GM19468 (cell line): ENCODE measurements around the gene NALCN.

Source experiments
- ATAC-seq: cut with Tn5 transposase; IDR thresholded peaks from one replicate; pipeline ENCODE4 v1.9.1; 2021; ENCODE audit warnings: mild to moderate bottlenecking, moderate library complexity, moderate number of reproducible peaks; ENCODE audit not compliant: unreplicated experiment; ENCODE audit errors: extremely low read depth

Gene NALCN

DNA sequence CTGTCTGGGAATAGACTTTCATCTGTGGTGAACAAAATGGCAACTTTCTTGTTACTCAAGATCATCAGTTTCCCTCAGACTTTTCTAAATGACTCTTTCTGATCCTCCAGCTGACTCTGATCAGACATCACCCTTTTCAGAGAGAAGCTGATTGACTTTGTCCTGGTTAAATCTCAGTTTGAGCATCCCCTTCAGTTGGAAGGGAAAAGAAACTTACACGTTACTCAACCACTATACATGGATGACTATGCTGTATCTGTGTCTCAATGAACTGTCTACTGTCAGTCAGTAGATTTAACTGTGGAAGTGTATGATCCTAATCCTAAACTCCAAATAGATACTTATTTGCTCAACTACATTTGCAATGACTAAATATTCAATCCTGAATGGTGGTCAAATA lies 118.5 kb downstream of the NALCN start:
- ATAC-seq, result no peak

DNA sequence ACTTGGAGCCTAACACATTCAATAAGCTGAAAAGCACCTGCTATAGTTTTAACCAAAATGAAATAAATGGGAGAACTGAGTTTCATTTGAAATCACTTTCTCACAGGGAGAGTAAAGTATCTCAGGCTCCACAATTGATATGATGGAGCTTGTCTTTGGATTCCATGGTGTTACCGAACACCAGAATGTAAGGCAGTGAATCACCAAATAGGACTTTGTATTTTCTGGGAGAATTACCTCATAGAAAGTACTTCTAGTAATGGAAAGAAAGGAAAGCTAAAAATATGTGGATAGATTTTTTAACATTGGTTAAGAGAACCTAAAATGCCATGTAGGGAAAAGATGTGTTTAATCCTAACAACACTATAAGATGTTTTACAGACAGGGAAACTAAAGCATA lies 123.6 kb downstream of the NALCN start:
- ATAC-seq, result no peak

DNA sequence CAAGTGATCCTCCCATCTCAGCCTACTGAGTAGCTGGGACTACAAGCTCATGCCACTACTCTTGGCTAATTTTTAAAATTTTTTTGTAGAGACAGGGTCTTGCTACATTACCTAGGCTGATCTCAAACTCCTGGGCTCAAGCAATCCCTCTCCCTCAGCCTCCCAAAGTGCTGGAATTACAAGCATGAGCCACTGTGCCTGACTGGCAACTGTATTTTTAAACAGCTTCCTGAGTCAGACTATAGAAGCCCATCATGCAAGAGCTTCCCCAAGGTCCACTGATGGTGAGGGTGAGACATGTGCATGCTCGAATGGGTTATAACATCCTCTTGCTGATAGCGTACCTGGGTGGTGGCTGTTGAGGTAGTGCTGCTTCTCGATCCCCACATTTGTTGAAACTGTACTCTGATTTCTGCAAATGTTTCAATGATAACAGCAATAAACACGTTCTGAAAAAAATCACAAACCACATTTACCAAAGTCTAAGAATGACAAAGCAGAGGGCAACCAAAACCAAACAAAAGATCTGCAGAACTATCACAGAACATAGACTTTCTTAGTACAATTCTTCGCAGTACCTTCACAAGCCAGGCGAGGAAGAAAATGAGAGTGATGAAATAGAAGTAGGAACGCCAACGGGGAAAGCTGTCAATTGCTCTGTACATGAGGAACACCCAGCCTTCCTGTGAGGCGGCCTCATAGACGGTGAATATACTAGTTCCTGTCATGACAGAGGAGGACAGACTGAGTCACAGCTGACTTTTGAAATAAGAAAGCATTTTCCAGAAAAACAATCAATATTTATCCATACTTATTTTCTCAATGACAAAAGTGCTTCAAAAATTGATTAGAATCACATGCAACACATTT lies 124.4 kb downstream of the NALCN start:
- no peak for ATAC-seq

- no peak for ATAC-seq
Observed at GRCh38 chr13:101291206-101291605, 125.1 kb downstream of the NALCN start.

DNA sequence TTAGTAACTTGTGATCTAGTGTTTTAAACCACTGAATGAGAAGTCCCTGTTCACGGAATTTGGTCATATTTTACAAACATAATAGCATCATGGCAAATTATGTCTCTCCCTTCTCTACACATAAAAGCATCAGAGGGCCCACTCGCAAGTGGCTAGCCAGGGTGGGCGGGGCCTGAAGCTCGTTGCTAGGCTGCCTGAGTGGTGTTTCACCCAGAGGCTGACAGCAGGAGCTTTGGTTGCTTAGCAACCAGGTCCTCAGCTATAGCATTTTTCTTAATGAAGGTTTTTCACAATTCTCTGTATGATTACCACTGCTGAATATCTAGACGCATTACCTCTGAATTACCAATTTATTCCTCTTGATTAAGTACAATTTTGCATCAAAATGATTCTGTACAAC lies 126.5 kb downstream of the NALCN start:
- no peak for ATAC-seq

DNA sequence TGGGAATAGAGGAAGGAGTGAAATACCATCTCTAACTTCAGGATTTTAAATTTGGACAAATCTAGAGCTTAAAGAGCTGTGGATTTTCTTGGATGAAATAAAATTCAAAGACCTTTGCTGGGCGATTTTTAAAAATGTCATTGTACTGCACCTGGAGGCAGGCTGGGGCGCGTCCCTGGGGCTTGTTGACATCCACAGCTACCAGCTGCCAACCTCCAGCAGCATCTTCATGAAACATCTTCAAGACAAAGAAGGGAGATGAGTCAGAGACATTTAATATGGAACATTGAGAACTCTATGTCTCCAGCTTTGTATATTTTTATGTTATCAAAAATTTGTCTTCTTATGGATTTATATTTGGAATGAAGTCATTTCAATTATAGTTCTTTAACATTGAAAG lies 132.5 kb downstream of the NALCN start:
- no peak for ATAC-seq

DNA sequence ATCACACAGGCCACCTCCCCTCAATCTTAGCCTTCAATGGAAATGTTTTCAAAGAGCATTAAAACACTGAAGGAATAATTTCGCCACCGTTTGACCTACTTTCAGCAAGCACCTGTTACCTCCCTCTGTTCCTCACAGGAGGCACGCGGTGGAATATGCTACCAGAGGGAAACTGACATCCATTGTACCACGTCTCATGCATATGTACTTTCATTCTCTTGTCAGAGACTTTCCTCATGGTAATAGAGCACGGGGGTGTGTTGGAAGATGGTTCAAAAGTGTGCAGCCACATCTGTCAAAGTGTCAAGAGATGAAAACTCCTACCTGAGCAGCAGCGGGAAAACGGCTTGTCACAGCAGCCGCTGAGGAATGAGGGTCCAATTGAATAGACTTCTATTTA lies 143.4 kb downstream of the NALCN start:
- no peak for ATAC-seq

DNA sequence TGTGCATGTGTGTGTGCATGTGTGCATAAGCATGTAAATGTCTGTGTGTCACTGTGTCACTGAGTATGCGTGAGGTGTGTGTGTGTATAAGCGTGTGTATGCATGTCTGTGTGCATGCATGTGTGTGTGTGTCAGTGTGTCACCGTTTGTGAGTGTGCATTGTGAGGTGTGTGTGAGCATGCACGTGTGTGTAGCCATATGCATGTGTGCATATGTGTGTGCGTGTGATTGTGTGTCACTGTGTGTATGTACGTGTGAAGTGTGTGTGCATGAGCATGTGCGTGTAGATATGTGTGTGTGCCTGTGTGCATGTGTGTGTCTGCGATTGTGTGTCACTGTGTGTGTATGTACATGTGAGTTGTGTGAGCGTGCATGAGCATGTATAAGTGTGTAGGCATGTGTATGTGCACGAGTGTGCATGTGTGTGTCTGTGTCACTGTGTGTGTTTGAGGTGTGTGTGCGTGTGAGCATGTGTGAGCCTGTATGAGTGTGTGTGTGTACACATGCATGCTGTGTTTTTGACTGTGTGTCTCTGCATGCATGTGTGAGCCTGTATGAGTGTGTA lies 144.5 kb downstream of the NALCN start:
- ATAC-seq, result no peak

DNA sequence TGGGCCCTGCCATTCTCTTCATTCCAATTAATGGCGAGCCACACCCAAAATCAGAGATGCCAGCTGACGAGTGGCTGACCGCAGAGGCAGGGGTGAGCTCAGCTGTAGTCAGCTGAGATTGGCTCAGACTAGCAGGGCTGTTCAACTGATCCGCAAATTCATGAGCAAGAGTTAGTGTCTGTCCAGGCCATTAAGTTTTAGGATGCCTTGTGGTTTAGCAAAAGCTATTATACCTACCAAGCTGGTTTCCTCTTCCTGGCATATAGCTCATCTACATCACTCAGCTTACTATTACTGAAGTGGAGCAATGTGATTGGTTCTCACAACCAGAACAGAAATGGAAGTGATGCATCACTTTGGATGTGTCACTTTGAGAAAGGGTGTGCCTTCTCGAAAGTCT lies 148.7 kb downstream of the NALCN start:
- no peak for ATAC-seq

DNA sequence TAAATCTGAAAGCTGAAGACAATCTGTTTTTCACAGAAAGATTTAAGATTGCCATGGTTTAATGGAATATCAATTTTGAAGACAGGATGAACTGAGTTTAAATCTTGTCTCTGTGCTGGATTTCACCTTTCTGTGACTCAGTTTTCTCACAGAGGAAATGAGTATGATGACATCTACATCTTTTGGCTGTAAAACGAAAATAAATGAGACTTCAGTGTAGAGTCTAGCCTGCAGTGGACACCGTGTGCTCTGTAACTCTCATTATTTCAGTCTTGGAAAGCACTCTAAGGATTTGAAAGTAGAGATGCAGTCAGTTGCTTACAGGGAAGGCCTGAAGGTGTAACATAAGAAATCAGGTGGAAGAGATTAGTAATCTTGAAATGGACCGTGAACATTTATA lies 150.4 kb downstream of the NALCN start:
- no peak for ATAC-seq

GRCh38 chr13:101264931-101265330 lies 151.4 kb downstream of the NALCN start:
- ATAC-seq, result no peak

- ATAC-seq, result peak; percentile 85
Observed at GRCh38 chr13:101262306-101262705, 154.0 kb downstream of the NALCN start.

GRCh38 chr13:101258509-101258908 lies 157.8 kb downstream of the NALCN start:
- no peak for ATAC-seq

DNA sequence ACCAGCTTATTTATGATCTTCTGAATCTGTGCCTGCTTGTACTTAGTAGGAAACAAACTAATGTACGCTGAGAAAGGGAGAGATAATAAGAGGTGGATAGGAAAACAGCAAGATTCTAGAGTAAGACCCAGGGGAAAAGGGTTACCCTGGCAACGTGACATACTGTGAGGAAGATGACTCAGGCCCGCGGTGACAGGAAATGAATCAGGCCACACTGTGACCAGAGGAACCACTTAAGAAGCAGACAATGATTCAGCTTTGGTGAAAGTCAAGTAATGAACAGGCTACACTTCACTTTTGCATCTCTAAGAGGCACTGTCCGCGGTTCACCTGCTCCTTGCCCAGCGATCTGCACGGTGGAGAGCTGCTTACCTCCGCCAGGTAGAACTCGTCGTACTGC lies 158.2 kb downstream of the NALCN start:
- ATAC-seq, result peak; percentile 79

DNA sequence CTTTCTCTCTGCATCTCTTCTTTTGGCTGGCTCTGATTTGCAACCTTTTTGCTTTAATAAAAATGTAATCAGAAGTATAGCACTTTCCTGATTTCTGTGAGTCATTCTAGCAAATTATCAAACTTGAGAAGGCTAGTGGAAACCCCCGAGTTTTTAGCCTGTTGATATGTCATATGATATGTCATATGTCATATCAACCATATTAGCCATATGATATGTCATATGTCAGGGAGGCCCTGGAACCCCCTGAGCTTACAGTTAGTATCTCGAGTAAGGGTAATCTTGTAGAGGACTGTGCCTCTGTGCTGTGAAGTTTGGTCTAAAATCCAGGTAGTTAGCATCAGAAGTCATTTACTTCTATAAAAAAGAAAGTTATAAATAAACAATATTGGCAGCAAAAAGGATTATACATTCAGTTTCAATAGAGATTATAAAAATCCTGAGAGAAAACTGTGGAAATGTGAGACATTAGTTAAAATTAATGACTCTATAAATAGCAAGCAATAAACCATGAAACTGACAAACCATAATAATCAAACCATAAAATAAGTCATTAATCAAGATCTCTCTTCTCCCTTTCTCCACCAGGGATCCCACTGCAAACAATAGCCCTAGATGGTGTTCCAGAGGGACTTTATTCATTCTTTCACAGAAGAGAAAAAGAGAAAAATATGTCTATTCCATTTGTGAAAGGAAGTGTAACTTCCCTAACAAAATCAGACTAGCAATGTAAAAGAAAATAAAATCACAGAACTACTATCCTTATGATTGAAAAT lies 167.4 kb downstream of the NALCN start:
- ATAC-seq, result no peak

- ATAC-seq, result no peak
Observed at GRCh38 chr13:101242720-101243119, 173.6 kb downstream of the NALCN start.

DNA sequence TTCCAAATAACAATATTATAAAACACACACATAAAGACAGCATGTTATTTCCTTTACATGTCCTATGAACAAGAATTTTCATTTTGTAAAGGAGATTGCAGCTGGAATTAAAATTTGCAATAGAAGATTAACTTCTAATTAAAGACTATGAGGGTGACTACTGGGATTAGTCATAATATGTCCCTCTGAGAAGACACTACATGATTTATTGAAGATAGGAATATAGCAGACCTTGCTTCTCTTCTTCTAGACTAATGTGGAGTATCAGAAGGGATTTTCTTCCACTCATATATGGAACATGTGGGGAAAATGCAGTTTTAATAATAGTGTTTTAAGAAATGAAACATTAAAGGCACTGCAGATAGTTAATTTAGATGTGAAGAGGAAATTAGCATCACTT lies 177.8 kb downstream of the NALCN start:
- no peak for ATAC-seq

- ATAC-seq, result no peak
Observed at GRCh38 chr13:101231751-101232428, 184.4 kb downstream of the NALCN start.

DNA sequence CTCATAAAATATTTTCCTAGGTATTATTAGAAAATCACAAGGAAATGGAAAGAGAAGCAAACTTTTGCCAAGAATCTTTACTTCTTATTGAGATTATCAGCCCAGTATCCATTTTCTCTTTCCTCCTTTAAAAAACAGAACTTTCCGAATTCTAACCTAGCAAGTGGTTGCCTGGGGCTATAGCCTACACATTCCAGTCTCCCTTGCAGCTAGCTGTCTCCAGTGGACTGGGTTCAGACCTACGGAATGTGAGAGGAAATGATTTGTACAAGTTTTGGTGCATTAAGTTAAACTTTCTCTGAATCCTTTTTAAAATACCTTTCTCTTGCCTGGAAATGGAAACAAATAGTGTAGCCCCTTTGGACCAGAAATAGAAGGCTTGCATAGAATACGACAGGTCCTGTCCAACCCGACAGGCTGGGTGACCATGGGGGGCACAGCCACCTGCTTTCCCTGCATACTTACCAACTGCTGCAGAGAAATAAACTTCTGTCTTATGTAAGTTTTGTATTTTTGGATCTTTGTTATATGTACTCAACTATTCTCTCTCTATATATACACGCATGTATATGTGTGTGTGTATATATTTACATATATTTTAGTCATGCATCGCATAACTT lies 185.9 kb downstream of the NALCN start:
- no peak for ATAC-seq

- ATAC-seq, result no peak
Observed at GRCh38 chr13:101219609-101220265, 196.6 kb downstream of the NALCN start.
